H9 (cell line): Measurements from ENCODE around the gene TTYH1. TPM values are rescaled to one million over a fixed set of nuclear protein-coding genes. Genes with fewer than 3 reads are reported as not detected.

Source experiments
- DNase-seq: peaks from one replicate; pipeline ENCODE4 v3.0.0-alpha.2; 2017
- H2AFZ ChIP-seq: one replicate; pipeline ENCODE4 v1.6.1; 2013; ENCODE audit warnings: mild to moderate bottlenecking, low read length, control low read depth, moderate library complexity
- H2AK5ac ChIP-seq: 2 replicates; pipeline ENCODE4 v1.6.1; 2013; ENCODE audit warnings: low read length, control low read depth, mixed read lengths; ENCODE audit not compliant: insufficient read length
- H2BK120ac ChIP-seq: one replicate; pipeline ENCODE4 v1.6.1; 2013; ENCODE audit warnings: low read depth, mild to moderate bottlenecking, low read length, control low read depth, inconsistent platforms; ENCODE audit not compliant: poor library complexity, severe bottlenecking
- H2BK12ac ChIP-seq: 2 replicates; pipeline ENCODE4 v1.6.1; 2013; ENCODE audit warnings: low read length, control low read depth, mixed read lengths, low read depth; ENCODE audit not compliant: insufficient read length
- H2BK15ac ChIP-seq: 2 replicates; pipeline ENCODE4 v1.6.1; 2013; ENCODE audit warnings: low read depth, low read length, control low read depth
- H2BK20ac ChIP-seq: one replicate; pipeline ENCODE4 v1.6.1; 2013; ENCODE audit warnings: low read depth, mild to moderate bottlenecking, low read length, control low read depth, inconsistent platforms; ENCODE audit not compliant: poor library complexity, severe bottlenecking
- H2BK5ac ChIP-seq: 2 replicates; pipeline ENCODE4 v1.6.1; 2013; ENCODE audit warnings: low read length, control low read depth, mixed read lengths; ENCODE audit not compliant: insufficient read length
- H3K14ac ChIP-seq: 2 replicates; pipeline ENCODE4 v1.6.1; 2013; ENCODE audit warnings: low read length, control low read depth; ENCODE audit not compliant: insufficient read depth
- H3K18ac ChIP-seq: 2 replicates; pipeline ENCODE4 v1.6.1; 2013; ENCODE audit warnings: low read depth, mild to moderate bottlenecking, mixed read lengths, low read length, control low read depth; ENCODE audit not compliant: insufficient read length
- H3K23ac ChIP-seq: 2 replicates; pipeline ENCODE4 v1.6.1; 2013; ENCODE audit warnings: low read length, control low read depth, mixed read lengths, low read depth; ENCODE audit not compliant: insufficient read length
- H3K23me2 ChIP-seq: 2 replicates; pipeline ENCODE4 v1.6.1; 2013; ENCODE audit warnings: low read depth, mild to moderate bottlenecking, mixed read lengths, low read length, control low read depth; ENCODE audit not compliant: insufficient read length, poor library complexity, severe bottlenecking
- H3K27ac ChIP-seq: 2 replicates; pipeline ENCODE4 v1.5.1; 2013; ENCODE audit warnings: low read length, control low read depth, mixed read lengths, low read depth; ENCODE audit not compliant: insufficient read length
- H3K27me3 ChIP-seq: 2 replicates; pipeline ENCODE4 v1.6.1; 2013; ENCODE audit warnings: low read length, control low read depth, inconsistent platforms; ENCODE audit not compliant: insufficient read depth
- H3K4ac ChIP-seq: 2 replicates; pipeline ENCODE4 v1.6.1; 2013; ENCODE audit warnings: low read depth, mild to moderate bottlenecking, control low read depth, inconsistent platforms, low read length, moderate library complexity
- H3K4me1 ChIP-seq: 2 replicates; pipeline ENCODE4 v1.6.1; 2013; ENCODE audit warnings: low read length, control low read depth, inconsistent platforms; ENCODE audit not compliant: insufficient read depth
- H3K4me2 ChIP-seq: 2 replicates; pipeline ENCODE4 v1.6.1; 2013; ENCODE audit warnings: low read length, control low read depth, mixed read lengths; ENCODE audit not compliant: insufficient read length, insufficient read depth
- H3K56ac ChIP-seq: 2 replicates; pipeline ENCODE4 v1.6.1; 2013; ENCODE audit warnings: low read depth, mild to moderate bottlenecking, mixed read lengths, low read length, control low read depth; ENCODE audit not compliant: insufficient read length
- H3K79me1 ChIP-seq: 2 replicates; pipeline ENCODE4 v1.6.1; 2013; ENCODE audit warnings: low read depth, mild to moderate bottlenecking, moderate library complexity, low read length, control low read depth, inconsistent platforms; ENCODE audit not compliant: insufficient read depth, poor library complexity, severe bottlenecking
- H3K79me2 ChIP-seq: 2 replicates; pipeline ENCODE4 v1.6.1; 2013; ENCODE audit warnings: low read length, control low read depth, inconsistent platforms; ENCODE audit not compliant: insufficient read depth
- H3K9ac ChIP-seq: 2 replicates; pipeline ENCODE4 v1.6.1; 2013; ENCODE audit warnings: low read length, control low read depth, mixed read lengths; ENCODE audit not compliant: insufficient read length; ENCODE audit errors: extremely low read depth
- H3K9me3 ChIP-seq: one replicate; pipeline ENCODE4 v1.6.1; 2013; ENCODE audit warnings: low read depth, low read length, inconsistent platforms; ENCODE audit not compliant: control insufficient read depth
- H3T11ph ChIP-seq: one replicate; pipeline ENCODE4 v1.6.1; 2013; ENCODE audit warnings: mild to moderate bottlenecking, low read length, control low read depth, inconsistent platforms
- H4K20me1 ChIP-seq: one replicate; pipeline ENCODE4 v1.6.1; 2013; ENCODE audit not compliant: control insufficient read depth, insufficient read length, insufficient read depth
- H4K5ac ChIP-seq: 2 replicates; pipeline ENCODE4 v1.6.1; 2013; ENCODE audit warnings: low read depth, mild to moderate bottlenecking, mixed read lengths, low read length, control low read depth; ENCODE audit not compliant: insufficient read length
- H4K8ac ChIP-seq: replicated peaks from 2 replicates; pipeline ENCODE4 v1.6.1; 2013; ENCODE audit warnings: low read length, control low read depth, mixed read lengths, low read depth; ENCODE audit not compliant: insufficient read length
- H4K91ac ChIP-seq: 2 replicates; pipeline ENCODE4 v1.6.1; 2013; ENCODE audit warnings: low read depth, mild to moderate bottlenecking, moderate library complexity, mixed read lengths, low read length, control low read depth; ENCODE audit not compliant: insufficient read length
- H3K27ac Mint-ChIP-seq, 3 experiments: 2 replicates in 2 of 3; 3 replicates in 1 of 3; pipeline ENCODE4 v1.8.0; 2020 to 2021; ENCODE audit warnings: mixed read lengths in 3 of 3, mild to moderate bottlenecking in 1 of 3, moderate library complexity in 1 of 3
- H3K27me3 Mint-ChIP-seq: 2 replicates; pipeline ENCODE4 v1.8.0; 2021; ENCODE audit warnings: low read depth, mild to moderate bottlenecking, moderate library complexity, mixed read lengths
- H3K36me3 Mint-ChIP-seq, 3 experiments: 2 replicates in 2 of 3; 3 replicates in 1 of 3; pipeline ENCODE4 v1.8.0; 2020 to 2021; ENCODE audit warnings: low read depth in 3 of 3, mixed read lengths in 3 of 3; ENCODE audit not compliant: insufficient read depth in 1 of 3
- H3K4me1 Mint-ChIP-seq, 2 experiments: 2 replicates each; pipeline ENCODE4 v1.8.0; 2020; ENCODE audit warnings: mixed read lengths in 2 of 2
- H3K4me3 Mint-ChIP-seq, 2 experiments: 2 replicates in 1 of 2; 3 replicates in 1 of 2; pipeline ENCODE4 v1.8.0; 2020 to 2021; ENCODE audit warnings: mild to moderate bottlenecking in 2 of 2, mixed read lengths in 2 of 2, moderate library complexity in 1 of 2
- H3K9me3 Mint-ChIP-seq, 2 experiments: 2 replicates in 1 of 2; 3 replicates in 1 of 2; pipeline ENCODE4 v1.8.0; 2020; ENCODE audit warnings: mild to moderate bottlenecking in 2 of 2, mixed read lengths in 2 of 2, moderate library complexity in 1 of 2
- CTCF ChIP-seq: fragments of 200-600 bp; sonication (generic); conservative IDR thresholded peaks from 3 replicates; pipeline ENCODE4 v1.8.0; 2021; ENCODE audit warnings: antibody characterized with exemption, mild to moderate bottlenecking
- WGBS: extraction: QIAGEN DNeasy Blood & Tissue Kit; methylation state at CpG from one replicate; pipeline ENCODE4 v1.1.7; 2013; ENCODE audit warnings: missing lambda C conversion rate, low lambda C conversion rate, mixed read lengths; ENCODE audit not compliant: insufficient read length; ENCODE audit errors: extremely low coverage; 5-methylcytosine and 5-hydroxymethylcytosine counted together
- total RNA-seq: library from RNA; stranded (reverse); gene quantifications from 2 replicates; pipeline ENCODE4 v1.2.1, GENCODE V29; 2021

TTYH1 gene
- total RNA-seq, 1 experiment from 2014 or later = 47.1 TPM

- H3K14ac ChIP-seq = no peak overlapping the region
- peak overlapping the region in 1 of 2 experiments; percentile 74; a peak in 3 of 5 replicates for H3K4me3 Mint-ChIP-seq
These were observed 16.1 kb downstream of the TTYH1 start for GRCh38 chr19:54431255-54431838.

More at GRCh38 chr19:54431255-54431838, 16.1 kb downstream of the TTYH1 start:
- no peaks in the 10 kb centered on the region for H3K9me3 ChIP-seq
- H3T11ph ChIP-seq = no peak overlapping the region
- H2BK15ac ChIP-seq = no peak overlapping the region
- no peak overlapping the region for H4K91ac ChIP-seq
- H3K4me1 Mint-ChIP-seq = peaks cover 30 to 44% of the 10 kb centered on the region in 2 experiments
- H3K79me1 ChIP-seq = no peaks in the 10 kb centered on the region
- H3K23ac ChIP-seq = no peak overlapping the region
- H3K4me1 ChIP-seq = peaks cover 3% of the 10 kb centered on the region; the same call in 1 of the 2 replicates
- no CpG with 5 or more reads among the region's 11 CpGs for WGBS
- peaks cover 3% of the 10 kb centered on the region for H3K23me2 ChIP-seq
- peaks cover 0 to 3% of the 10 kb centered on the region in 2 experiments; a peak in 1 of 5 replicates for H3K9me3 Mint-ChIP-seq
- no peak overlapping the region for H3K9ac ChIP-seq
- H3K27me3 ChIP-seq = no peaks in the 10 kb centered on the region; the same call in 1 of the 2 replicates
- no peaks in the 10 kb centered on the region for H3K79me2 ChIP-seq
- H3K56ac ChIP-seq = no peak overlapping the region
- no peak overlapping the region for H4K8ac ChIP-seq
- peak overlapping the region; percentile 41 for H3K4me2 ChIP-seq
- H3K4ac ChIP-seq = no peak overlapping the region
- H2AFZ ChIP-seq = no peak overlapping the region
- no peak overlapping the region for H3K27ac ChIP-seq
- H2BK5ac ChIP-seq = no peak overlapping the region
- no peak for DNase-seq
- peaks cover 4 to 23% (median 22%) of the 10 kb centered on the region in 3 experiments; a peak in 6 of 7 replicates for H3K36me3 Mint-ChIP-seq
- H2BK120ac ChIP-seq = no peak overlapping the region
- H2AK5ac ChIP-seq = no peak overlapping the region
- H3K27ac Mint-ChIP-seq = no peak overlapping the region; a peak in 1 of 7 replicates
- H3K27me3 Mint-ChIP-seq = peaks cover 62% of the 10 kb centered on the region
- no peak for TF ChIP-seq CTCF
- H4K20me1 ChIP-seq = no peaks in the 10 kb centered on the region
- H2BK12ac ChIP-seq = no peak overlapping the region
- no peak overlapping the region for H3K18ac ChIP-seq
- no peak overlapping the region for H2BK20ac ChIP-seq
- no peak overlapping the region for H4K5ac ChIP-seq
